Upper lobe of right lung (tissue), 1 donor: ENCODE measurements around the gene KIAA0825. TPM values are rescaled to one million over a fixed set of nuclear protein-coding genes. Genes with fewer than 3 reads are reported as not detected.
A peak's percentile ranks its signal among the peaks of the same experiment; 100 is the strongest.

Experiments used
- ATAC-seq: fragments of 200-7000 bp; cut with Tn5 transposase; one replicate; pipeline ENCODE4 v1.9.1; 2020; ENCODE audit warnings: mild to moderate bottlenecking, moderate library complexity
- DNase-seq: peaks from one replicate; pipeline ENCODE4 v3.0.0-alpha.2; 2020
- H3K27ac ChIP-seq: fragments of 200-600 bp; one replicate; pipeline ENCODE4 v1.8.0; 2022
- H3K27me3 ChIP-seq: fragments of 200-600 bp; one replicate; pipeline ENCODE4 v1.8.0; 2022; ENCODE audit warnings: mild to moderate bottlenecking
- H3K36me3 ChIP-seq: fragments of 200-600 bp; one replicate; pipeline ENCODE4 v1.8.0; 2022
- H3K4me1 ChIP-seq: fragments of 200-600 bp; one replicate; pipeline ENCODE4 v1.8.0; 2022
- H3K4me3 ChIP-seq: fragments of 200-600 bp; one replicate; pipeline ENCODE4 v1.8.0; 2022; ENCODE audit warnings: mild to moderate bottlenecking
- H3K9me3 ChIP-seq: fragments of 200-600 bp; one replicate; pipeline ENCODE4 v1.8.0; 2022
- intact Hi-C: fragments of 100-400 bp; cut with DNase I; formaldehyde crosslinking; loops from one replicate; pipeline ENCODE4 v1.11.0; 2022
- total RNA-seq: library from RNA; stranded (reverse); fragmentation: NEBNext Ultra II Directional; extraction: Animal tissue kit (Norgen Biotek cat#: 25700); gene quantifications from one replicate; pipeline ENCODE4 v1.2.1, GENCODE V29; 2021
- TF ChIP-seq, protein P1 (sequence below): fragments of 200-600 bp; IDR thresholded peaks from one replicate; pipeline ENCODE4 v1.8.0; 2022; ENCODE audit warnings: antibody characterized with exemption
- donor health status: DM: no; HTN: yes; CAD: no; lungs with severe emphysema.

KIAA0825 gene
- total RNA-seq, 1 donor from 2014 or later: 4.4 TPM

DNA sequence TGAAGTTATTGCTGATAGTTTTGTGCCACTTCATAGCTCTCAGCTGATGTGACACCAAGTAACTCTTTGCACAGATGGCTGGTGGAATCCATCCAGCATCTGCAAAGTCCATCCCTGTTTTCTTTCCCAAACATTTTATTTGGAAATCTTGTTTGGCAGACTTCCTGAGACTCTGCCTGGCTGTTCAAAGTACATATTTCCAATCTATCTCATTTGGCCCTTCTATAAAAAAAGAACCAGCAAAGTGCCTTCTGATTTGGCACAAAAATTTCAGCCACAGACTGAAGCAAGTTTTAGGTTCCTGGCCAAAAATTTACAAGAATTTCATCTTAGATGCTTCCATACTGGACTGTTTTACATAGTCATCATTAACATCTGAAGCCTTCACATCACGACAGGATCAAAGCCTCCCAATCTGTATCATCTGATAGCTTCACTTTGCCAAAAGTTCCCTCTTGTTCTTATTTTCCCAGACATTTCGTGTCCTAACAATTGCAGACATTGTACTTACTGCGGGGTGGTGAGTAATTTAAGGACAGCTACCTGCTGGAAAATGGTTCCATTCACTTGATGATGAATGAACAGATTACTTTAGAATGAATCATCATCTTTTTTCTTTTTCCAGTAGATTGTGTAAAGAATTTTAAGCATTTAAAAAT, 377.3 kb downstream of the KIAA0825 start:
- no peak for ATAC-seq

DNA sequence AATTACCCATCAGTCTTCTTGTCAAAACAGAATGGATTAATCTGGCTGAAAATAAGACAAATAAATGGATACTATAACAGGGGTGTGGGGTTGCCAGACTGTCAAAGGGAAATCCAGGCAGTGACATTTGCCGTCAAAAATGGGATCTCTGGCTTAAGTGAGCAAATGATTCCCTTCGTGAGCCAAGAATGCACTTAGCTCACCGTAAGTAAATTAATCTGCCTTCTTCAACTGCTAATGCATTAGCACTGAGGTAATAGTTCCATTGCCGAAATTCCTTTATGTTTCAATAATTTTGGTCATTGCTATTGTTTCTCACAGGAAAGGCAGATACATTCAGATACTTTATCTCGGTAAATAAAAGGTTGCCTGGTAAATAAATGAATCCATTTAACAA, 377.8 kb downstream of the KIAA0825 start:
- Histone ChIP-seq H3K9me3 (no peaks in the 10 kb centered on the region), H3K27me3 (no peaks in the 10 kb centered on the region), H3K4me3 (no peak overlapping the region), H3K36me3 (no peaks in the 10 kb centered on the region), H3K27ac (no peak overlapping the region), H3K4me1 (no peaks in the 10 kb centered on the region)
- intact Hi-C loops: no loop called here
- no peak for ATAC-seq
- TF ChIP-seq, protein P1, sequence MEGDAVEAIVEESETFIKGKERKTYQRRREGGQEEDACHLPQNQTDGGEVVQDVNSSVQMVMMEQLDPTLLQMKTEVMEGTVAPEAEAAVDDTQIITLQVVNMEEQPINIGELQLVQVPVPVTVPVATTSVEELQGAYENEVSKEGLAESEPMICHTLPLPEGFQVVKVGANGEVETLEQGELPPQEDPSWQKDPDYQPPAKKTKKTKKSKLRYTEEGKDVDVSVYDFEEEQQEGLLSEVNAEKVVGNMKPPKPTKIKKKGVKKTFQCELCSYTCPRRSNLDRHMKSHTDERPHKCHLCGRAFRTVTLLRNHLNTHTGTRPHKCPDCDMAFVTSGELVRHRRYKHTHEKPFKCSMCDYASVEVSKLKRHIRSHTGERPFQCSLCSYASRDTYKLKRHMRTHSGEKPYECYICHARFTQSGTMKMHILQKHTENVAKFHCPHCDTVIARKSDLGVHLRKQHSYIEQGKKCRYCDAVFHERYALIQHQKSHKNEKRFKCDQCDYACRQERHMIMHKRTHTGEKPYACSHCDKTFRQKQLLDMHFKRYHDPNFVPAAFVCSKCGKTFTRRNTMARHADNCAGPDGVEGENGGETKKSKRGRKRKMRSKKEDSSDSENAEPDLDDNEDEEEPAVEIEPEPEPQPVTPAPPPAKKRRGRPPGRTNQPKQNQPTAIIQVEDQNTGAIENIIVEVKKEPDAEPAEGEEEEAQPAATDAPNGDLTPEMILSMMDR: no peak
- no peak for DNase-seq

More for the DNA sequence above, 377.3 kb downstream of the KIAA0825 start:
- DNase-seq: no peak
- TF ChIP-seq, protein P1: no peak
- no peaks in the 10 kb centered on the region for H3K27me3 ChIP-seq
- intact Hi-C loops: no loop called here
- H3K4me3 ChIP-seq: no peak overlapping the region
- H3K9me3 ChIP-seq: no peaks in the 10 kb centered on the region
- H3K4me1 ChIP-seq: no peaks in the 10 kb centered on the region
- H3K36me3 ChIP-seq: no peaks in the 10 kb centered on the region
- H3K27ac ChIP-seq: no peak overlapping the region

DNA sequence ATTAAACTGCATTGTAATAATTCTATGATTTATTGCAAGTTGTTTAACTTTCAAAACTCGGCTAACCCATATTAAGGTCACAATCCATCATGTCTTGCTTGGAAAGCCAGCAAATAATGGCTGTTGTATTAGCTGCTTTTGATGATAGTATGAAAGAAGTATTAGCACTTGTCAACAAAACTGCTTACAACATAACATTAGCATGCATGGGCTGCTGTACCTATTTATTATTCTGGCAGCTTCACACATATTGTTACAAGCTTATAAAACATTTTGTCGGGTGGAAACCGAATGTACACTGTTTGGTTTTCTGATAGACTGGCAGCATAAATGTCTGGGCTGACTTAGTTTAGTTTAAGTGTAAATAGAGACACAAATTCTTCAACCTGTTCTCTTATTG, 378.3 kb downstream of the KIAA0825 start:
- intact Hi-C loops: no loop called here
- H3K4me1 ChIP-seq: no peaks in the 10 kb centered on the region
- H3K9me3 ChIP-seq: no peaks in the 10 kb centered on the region
- no peak overlapping the region for H3K27ac ChIP-seq
- H3K4me3 ChIP-seq: no peak overlapping the region
- no peak for ATAC-seq
- no peaks in the 10 kb centered on the region for H3K27me3 ChIP-seq
- DNase-seq: no peak
- H3K36me3 ChIP-seq: no peaks in the 10 kb centered on the region
- TF ChIP-seq, protein P1: no peak

DNA sequence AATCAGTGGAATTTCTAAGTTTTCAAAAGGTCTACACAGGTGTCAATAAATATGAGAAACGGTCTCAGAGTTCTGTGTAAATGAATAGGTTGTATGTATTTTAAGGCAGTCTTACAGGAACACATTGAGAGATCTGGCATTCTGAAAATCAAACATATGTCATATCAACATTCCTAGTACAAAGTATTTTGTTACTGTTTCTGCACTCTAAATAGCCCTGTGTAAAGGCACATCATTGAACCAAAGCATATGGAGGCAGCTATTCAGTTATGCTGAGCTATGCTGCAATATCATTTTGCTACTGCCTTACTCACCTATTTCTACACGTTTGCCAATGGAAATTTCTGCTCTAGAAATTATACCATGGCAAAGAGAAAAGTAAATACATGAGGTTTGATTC, 379.1 kb downstream of the KIAA0825 start:
- Histone ChIP-seq H3K9me3 (no peaks in the 10 kb centered on the region), H3K27ac (no peak overlapping the region), H3K36me3 (no peaks in the 10 kb centered on the region), H3K27me3 (no peaks in the 10 kb centered on the region), H3K4me1 (no peaks in the 10 kb centered on the region), H3K4me3 (no peak overlapping the region)
- DNase-seq (no peak), ATAC-seq (no peak)
- intact Hi-C loops: no loop called here
- TF ChIP-seq, protein P1: no peak

DNA sequence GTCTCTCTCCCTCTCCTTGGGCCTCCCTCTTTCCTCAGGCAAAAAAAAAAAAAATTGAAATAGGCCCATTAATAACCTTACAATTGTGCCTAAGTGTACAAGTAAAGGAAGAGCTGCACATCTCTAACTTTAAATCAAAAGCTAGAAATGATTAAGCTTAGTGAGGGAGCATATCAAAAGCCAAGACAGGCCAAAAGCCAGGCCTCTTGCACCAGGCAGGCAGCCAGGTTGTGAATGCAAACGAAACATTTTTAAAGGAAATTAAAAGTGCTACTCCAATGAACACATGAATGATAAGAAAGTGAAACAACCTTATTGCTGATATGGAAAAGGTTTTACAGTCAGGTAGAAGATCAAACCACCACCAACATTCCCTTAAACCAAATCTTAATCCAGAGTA, 383.4 kb downstream of the KIAA0825 start:
- Histone ChIP-seq H3K4me3 (no peak overlapping the region), H3K27me3 (no peaks in the 10 kb centered on the region), H3K4me1 (no peaks in the 10 kb centered on the region), H3K36me3 (no peaks in the 10 kb centered on the region), H3K9me3 (no peaks in the 10 kb centered on the region), H3K27ac (no peak overlapping the region)
- TF ChIP-seq, protein P1: no peak
- intact Hi-C loops: no loop called here
- ATAC-seq (no peak), DNase-seq (no peak)

DNA sequence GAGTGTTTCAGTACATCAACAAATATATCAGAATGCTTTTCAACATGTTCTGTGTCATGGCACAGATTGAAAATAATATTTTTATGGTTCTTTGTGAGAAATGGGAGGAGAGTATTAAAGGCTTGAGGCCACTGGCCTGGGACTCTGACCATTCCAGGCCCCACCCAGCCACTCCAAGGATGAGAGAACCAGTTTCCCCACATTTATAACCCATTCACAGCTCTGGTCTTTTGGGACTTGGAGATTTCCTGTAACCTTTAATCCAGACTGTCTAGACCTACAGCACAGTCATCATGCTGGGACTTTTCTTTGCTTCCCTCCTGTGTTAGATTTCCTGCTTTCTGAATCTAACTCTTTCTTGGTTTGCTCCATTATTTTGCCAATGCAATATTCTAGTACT, 389.6 kb downstream of the KIAA0825 start:
- no peaks in the 10 kb centered on the region for H3K9me3 ChIP-seq
- no peaks in the 10 kb centered on the region for H3K27me3 ChIP-seq
- ATAC-seq: peak; percentile 37
- H3K4me1 ChIP-seq: no peaks in the 10 kb centered on the region
- no peak for DNase-seq
- no peaks in the 10 kb centered on the region for H3K36me3 ChIP-seq
- H3K27ac ChIP-seq: no peak overlapping the region
- TF ChIP-seq, protein P1: no peak
- no peak overlapping the region for H3K4me3 ChIP-seq
- intact Hi-C loops: no loop called here
